Spleen (tissue), 11 donors: ENCODE results near the gene SUPT3H. TPM values are rescaled to one million over a fixed set of nuclear protein-coding genes. Genes with fewer than 3 reads are reported as not detected.

Experiments used
- DNase-seq: peaks from one replicate; pipeline ENCODE4 v3.0.0-alpha.2; 2020
- H3K27ac ChIP-seq, 8 donors: fragments of 200-600 bp; sonication (generic) in 7 of 8; 1 replicate in 4 of 8; 2 replicates in 4 of 8; pipeline versions ENCODE4 v1.5.0 to v1.8.0; 2016 to 2021; ENCODE audit warnings: inconsistent platforms in 4 of 8, mild to moderate bottlenecking in 4 of 8, moderate library complexity in 1 of 8
- H3K27me3 ChIP-seq, 7 donors: fragments of 200-600 bp; sonication (generic) in 6 of 7; replicated peaks in 1 of 7; 1 replicate in 4 of 7; 2 replicates in 3 of 7; pipeline versions ENCODE4 v1.5.0 to v1.8.0; 2016 to 2021; ENCODE audit warnings: inconsistent platforms in 3 of 7, mild to moderate bottlenecking in 1 of 7
- H3K36me3 ChIP-seq, 6 donors: fragments of 200-600 bp; sonication (generic) in 5 of 6; 1 replicate in 4 of 6; 2 replicates in 2 of 6; pipeline versions ENCODE4 v1.5.0 to v1.8.0; 2016 to 2021; ENCODE audit warnings: inconsistent platforms in 2 of 6
- H3K4me1 ChIP-seq, 6 donors: fragments of 200-600 bp; sonication (generic) in 5 of 6; 1 replicate in 3 of 6; 2 replicates in 3 of 6; pipeline versions ENCODE4 v1.5.0 to v1.8.0; 2016 to 2021; ENCODE audit warnings: inconsistent platforms in 3 of 6
- H3K4me3 ChIP-seq, 8 donors: fragments of 200-600 bp; sonication (generic) in 7 of 8; 1 replicate in 4 of 8; 2 replicates in 4 of 8; pipeline versions ENCODE4 v1.5.0 to v1.8.0; 2016 to 2021; ENCODE audit warnings: inconsistent platforms in 4 of 8, mild to moderate bottlenecking in 4 of 8, moderate library complexity in 2 of 8
- H3K9me3 ChIP-seq, 8 donors: fragments of 200-600 bp; sonication (generic) in 7 of 8; 1 replicate in 4 of 8; 2 replicates in 4 of 8; pipeline versions ENCODE4 v1.5.0 to v1.8.0; 2016 to 2021; ENCODE audit warnings: inconsistent platforms in 4 of 8
- CTCF ChIP-seq, 11 experiments: fragments of 200-600 bp in 7 of 11; fragments of 450-650 bp in 4 of 11; sonication (generic) in 4 of 11; IDR thresholded peaks in 8 of 11; conservative IDR thresholded peaks in 3 of 11; 1 replicate in 7 of 11; 2 replicates in 4 of 11; pipeline versions ENCODE4 v1.4.0 to v1.8.0; 2016 to 2021; ENCODE audit warnings: antibody characterized with exemption in 11 of 11, inconsistent platforms in 4 of 11, mild to moderate bottlenecking in 1 of 11
- POLR2A ChIP-seq, 3 donors: fragments of 450-650 bp; IDR thresholded peaks; one replicate each; pipeline ENCODE4 v1.5.1; 2017; ENCODE audit warnings: antibody characterized with exemption in 3 of 3, mild to moderate bottlenecking in 1 of 3
- POLR2AphosphoS5 ChIP-seq, 3 donors: sonication (generic); formaldehyde crosslinking; IDR thresholded peaks; one replicate each; pipeline ENCODE4 v1.5.1; 2017; ENCODE audit warnings: antibody characterized with exemption in 3 of 3
- WGBS, 5 donors: extraction: QIAGEN DNeasy Blood & Tissue Kit in 3 of 5; methylation state at CpG; one replicate each; pipeline versions ENCODE4 v1.1.5 to v1.1.7; 2013 to 2018; 5-methylcytosine and 5-hydroxymethylcytosine counted together
- intact Hi-C: fragments of 100-400 bp; cut with DNase I; formaldehyde crosslinking; loops from one replicate; pipeline ENCODE4 v1.15.0; 2023; ENCODE audit warnings: low total_unique reads
- polyA plus RNA-seq, 3 donors: library from polyadenylated mRNA; stranded (reverse); fragments of 200-250 nt; gene quantifications; one replicate each; pipeline ENCODE4 v1.2.1, GENCODE V29; 2013
- total RNA-seq, 7 donors: library from RNA; depleted of rRNA in 3 of 7; stranded (reverse); fragments of >200 nt in 3 of 7; fragmentation: NEBNext Ultra II Directional in 4 of 7; extraction: Animal tissue kit (Norgen Biotek cat#: 25700) in 4 of 7; gene quantifications; one replicate each; pipeline versions ENCODE4 v1.1.0 to v1.2.1, GENCODE V29; 2016 to 2021
- donor health status: healthy with polysubstance abuse.
- donor health status: DM: no; HTN: no; CAD: no; lungs with moderate emphysema.
- donor health status: DM: no; HTN: no; CAD: no.
- donor health status: Bipolar disorder and iron deficiency.
- donor health status: healthy.
- donor health status: DM: no; HTN: no; CAD: no.
- donor health status: DM: yes; HTN: yes; CAD: no.

Gene SUPT3H
- total and polyA plus RNA-seq, 10 donors = 3.1 to 16.8 (median 6.2) TPM

GRCh38 chr6:45351667-45352066 lies 26.1 kb downstream of the SUPT3H start:
- Histone ChIP-seq H3K4me1 (no peaks in the 10 kb centered on the region), H3K9me3 (no peaks in the 10 kb centered on the region), H3K27me3 (no peaks in the 10 kb centered on the region), H3K36me3 (no peaks in the 10 kb centered on the region), H3K27ac (no peak overlapping the region), H3K4me3 (no peak overlapping the region)
- 81 to 98% (median 96%) methylated on average over 1 of the region's 1 CpG for WGBS, 5 donors
- TF ChIP-seq POLR2A (IDR thresholded peaks at IDR 0.05) (no peak), CTCF (IDR thresholded peaks at IDR 0.05 in 8 of 11, conservative IDR thresholded peaks at IDR 0.05 in 3 of 11) (no peak), POLR2AphosphoS5 (IDR thresholded peaks at IDR 0.05) (no peak)
- intact Hi-C loops = no loop called here
- no peak for DNase-seq

DNA sequence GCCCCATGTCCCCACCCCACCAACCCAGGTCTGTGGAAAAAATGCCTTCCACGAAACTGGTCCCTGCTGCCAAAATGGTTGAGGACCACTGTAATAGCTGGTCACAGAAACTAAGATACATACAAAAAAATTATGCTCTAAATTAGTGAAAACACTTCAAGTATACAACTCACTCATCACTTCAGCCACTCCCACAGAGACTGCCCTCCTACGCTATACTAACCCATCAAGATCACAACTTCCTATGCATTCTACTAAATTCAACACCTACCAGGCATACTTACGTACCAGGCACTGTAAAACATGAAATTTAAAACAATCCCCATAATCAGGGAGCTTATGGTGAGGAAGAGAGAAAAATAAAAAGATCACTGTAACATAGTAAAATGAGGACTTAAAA lies 26.7 kb downstream of the SUPT3H start:
- intact Hi-C loops = no loop called here
- Histone ChIP-seq H3K9me3 (no peaks in the 10 kb centered on the region), H3K27ac (no peak overlapping the region), H3K4me3 (no peak overlapping the region), H3K36me3 (no peaks in the 10 kb centered on the region), H3K4me1 (no peaks in the 10 kb centered on the region), H3K27me3 (no peaks in the 10 kb centered on the region)
- DNase-seq = no peak
- TF ChIP-seq POLR2AphosphoS5 (IDR thresholded peaks at IDR 0.05) = no peak
- TF ChIP-seq CTCF (IDR thresholded peaks at IDR 0.05 in 8 of 11, conservative IDR thresholded peaks at IDR 0.05 in 3 of 11) = no peak
- TF ChIP-seq POLR2A (IDR thresholded peaks at IDR 0.05) = no peak
- WGBS, 5 donors = 93 to 98% (median 94%) methylated on average over 3 of the region's 3 CpGs

GRCh38 chr6:45350186-45350710 lies 27.5 kb downstream of the SUPT3H start:
- no peak for DNase-seq
- intact Hi-C loops = no loop called here
- Histone ChIP-seq H3K27me3 (no peaks in the 10 kb centered on the region), H3K9me3 (no peaks in the 10 kb centered on the region), H3K4me1 (no peaks in the 10 kb centered on the region), H3K36me3 (no peaks in the 10 kb centered on the region), H3K4me3 (no peak overlapping the region), H3K27ac (no peak overlapping the region)
- TF ChIP-seq POLR2A (IDR thresholded peaks at IDR 0.05) (no peak), CTCF (IDR thresholded peaks at IDR 0.05 in 8 of 11, conservative IDR thresholded peaks at IDR 0.05 in 3 of 11) (no peak), POLR2AphosphoS5 (IDR thresholded peaks at IDR 0.05) (no peak)

DNA sequence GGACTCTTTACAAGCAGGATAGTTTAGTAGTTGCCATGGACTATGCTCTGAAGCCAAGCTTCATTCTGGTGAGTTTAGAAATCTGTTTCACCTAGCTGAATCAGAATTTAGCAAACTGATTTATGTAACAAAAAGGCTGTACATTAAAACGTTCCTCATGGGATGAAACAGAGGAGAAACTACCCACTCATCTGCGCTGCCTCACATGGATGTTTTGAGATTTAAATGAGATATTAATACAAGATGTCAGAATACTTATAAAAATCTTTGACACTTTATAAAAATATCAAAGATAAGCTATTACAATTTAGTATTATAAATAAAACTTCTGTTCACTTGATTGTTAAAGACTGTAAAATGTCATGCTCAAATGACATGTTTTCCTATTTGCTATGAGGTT lies 32.8 kb downstream of the SUPT3H start:
- Histone ChIP-seq H3K27me3 (no peaks in the 10 kb centered on the region), H3K9me3 (no peaks in the 10 kb centered on the region), H3K4me3 (no peak overlapping the region), H3K4me1 (no peaks in the 10 kb centered on the region), H3K27ac (no peak overlapping the region), H3K36me3 (no peaks in the 10 kb centered on the region)
- no peak for DNase-seq
- no peak for TF ChIP-seq POLR2AphosphoS5 (IDR thresholded peaks at IDR 0.05)
- TF ChIP-seq POLR2A (IDR thresholded peaks at IDR 0.05) = no peak
- no peak for TF ChIP-seq CTCF (IDR thresholded peaks at IDR 0.05 in 8 of 11, conservative IDR thresholded peaks at IDR 0.05 in 3 of 11)
- intact Hi-C loops = no loop called here
- 78 to 93% (median 84%) methylated on average over 2 of the region's 2 CpGs for WGBS, 5 donors
